ENCODE results near the gene TTC39C.
"Not testable (repeated sequence)": the region's sequence is repeated elsewhere in the genome, so short reads cannot be mapped to it uniquely, and the experiment has no call there.

The TTC39C gene

GRCh38 chr18:24071029-24071428, 56.5 kb downstream of the TTC39C start:
- no peak for TF ChIP-seq CTCF (conservative IDR thresholded peaks at IDR 0.05)
- peak overlapping the region; percentile 41 for H3K27ac ChIP-seq

- peak overlapping the region; percentile 41 for H3K27ac ChIP-seq
- TF ChIP-seq CTCF (conservative IDR thresholded peaks at IDR 0.05), result no peak
Observed at GRCh38 chr18:24071779-24072178, 57.2 kb downstream of the TTC39C start.

- H3K27ac ChIP-seq, result no peak overlapping the region
- no peak for TF ChIP-seq CTCF (conservative IDR thresholded peaks at IDR 0.05)
Observed at GRCh38 chr18:24072743-24073142, 58.2 kb downstream of the TTC39C start.

GRCh38 chr18:24073791-24074190, 59.2 kb downstream of the TTC39C start:
- no peak for TF ChIP-seq CTCF (conservative IDR thresholded peaks at IDR 0.05)
- H3K27ac ChIP-seq, result no peak overlapping the region

- H3K27ac ChIP-seq, result not testable (repeated sequence)
Observed at GRCh38 chr18:24074757-24075156, 60.2 kb downstream of the TTC39C start.

- H3K27ac ChIP-seq, result no peak overlapping the region
- no peak for TF ChIP-seq CTCF (conservative IDR thresholded peaks at IDR 0.05)
Observed at GRCh38 chr18:24075767-24076597, 61.4 kb downstream of the TTC39C start.

- no peak overlapping the region for H3K27ac ChIP-seq
- no peak for TF ChIP-seq CTCF (conservative IDR thresholded peaks at IDR 0.05)
Observed at GRCh38 chr18:24076950-24077349, 62.4 kb downstream of the TTC39C start.

GRCh38 chr18:24078391-24078790, 63.8 kb downstream of the TTC39C start:
- H3K27ac ChIP-seq, result no peak overlapping the region
- TF ChIP-seq CTCF (conservative IDR thresholded peaks at IDR 0.05), result no peak
